Measurements from ENCODE around the gene GRB7.

The GRB7 gene

GRCh38 chr17:39781861-39782213 is 44.1 kb downstream of the GRB7 start:
- TF ChIP-seq CTCF (conservative IDR thresholded peaks at IDR 0.05; ENCODE audit: low read length) = no peak
- DNase-seq (ENCODE audit: low read depth) = no peak
- H3K4me3 ChIP-seq (ENCODE audit: low read length) = no peak overlapping the region

- no peak overlapping the region for H3K4me3 ChIP-seq (ENCODE audit: low read length)
- no peak for TF ChIP-seq CTCF (conservative IDR thresholded peaks at IDR 0.05; ENCODE audit: low read length)
- DNase-seq (ENCODE audit: low read depth) = no peak
These were observed 44.7 kb downstream of the GRB7 start for GRCh38 chr17:39782481-39782880.

- no peak for TF ChIP-seq CTCF (conservative IDR thresholded peaks at IDR 0.05; ENCODE audit: low read length)
- no peak overlapping the region for H3K4me3 ChIP-seq (ENCODE audit: low read length)
- no peak for DNase-seq (ENCODE audit: low read depth)
These were observed 45.2 kb downstream of the GRB7 start for GRCh38 chr17:39782980-39783379.

GRCh38 chr17:39787041-39787440 is 49.3 kb downstream of the GRB7 start:
- no peak for TF ChIP-seq CTCF (conservative IDR thresholded peaks at IDR 0.05; ENCODE audit: low read length)
- H3K4me3 ChIP-seq (ENCODE audit: low read length) = no peak overlapping the region
- no peak for DNase-seq (ENCODE audit: low read depth)

- TF ChIP-seq CTCF (conservative IDR thresholded peaks at IDR 0.05; ENCODE audit: low read length) = no peak
- no peak overlapping the region for H3K4me3 ChIP-seq (ENCODE audit: low read length)
- DNase-seq (ENCODE audit: low read depth) = no peak
These were observed 50.2 kb downstream of the GRB7 start for GRCh38 chr17:39787743-39788484.

- no peak overlapping the region for H3K4me3 ChIP-seq (ENCODE audit: low read length)
- no peak for DNase-seq (ENCODE audit: low read depth)
- TF ChIP-seq CTCF (conservative IDR thresholded peaks at IDR 0.05; ENCODE audit: low read length) = no peak
These were observed 53.6 kb downstream of the GRB7 start for GRCh38 chr17:39791111-39791992.
